GM12892 (cell line): Measurements from ENCODE around the gene SLC35F6. TPM values are rescaled to one million over a fixed set of nuclear protein-coding genes. Genes with fewer than 3 reads are reported as not detected.

ENCODE experiments used
- DNase-seq: peaks from one replicate; pipeline ENCODE4 v3.0.0; 2011; ENCODE audit not compliant: insufficient read length
- FAIRE-seq: peaks from 2 replicates; lab custom pipeline; 2011; peaks lifted over from hg19 to GRCh38; lab: Jason Lieb, UNC
- POLR2A ChIP-seq: IDR thresholded peaks from 2 replicates; pipeline ENCODE4 v1.6.1; 2011; ENCODE audit warnings: low read depth, low read length, control low read depth
- POLR2AphosphoS5 ChIP-seq: IDR thresholded peaks from 2 replicates; pipeline ENCODE4 v1.6.1; 2011; ENCODE audit warnings: low read depth, low read length, control low read depth
- TAF1 ChIP-seq: IDR thresholded peaks from 2 replicates; pipeline ENCODE4 v1.6.1; 2011; ENCODE audit warnings: low read depth, mild to moderate bottlenecking, control low read depth, low read length, borderline replicate concordance
- polyA plus RNA-seq: library from polyadenylated mRNA; unstranded; fragments of >200 nt; gene quantifications from one replicate; pipeline ENCODE4 v1.2.1, GENCODE V29; 2012; ENCODE audit warnings: missing spikeins, inconsistent platforms; ENCODE audit not compliant: missing spikeins

The SLC35F6 gene
- polyA plus RNA-seq = 2.2 TPM

- TF ChIP-seq POLR2A = peak; percentile 82; the same call in 1 of the 2 replicates
- peak; percentile 69; the same call in 1 of the 2 replicates for TF ChIP-seq POLR2AphosphoS5
- TF ChIP-seq TAF1 = 0 out of 2 replicates have a peak, but pooled peaks have one; percentile 28
- peak; percentile 77 for FAIRE-seq
- DNase-seq = peak; percentile 95
These were observed at the start of gene SLC35F6 for GRCh38 chr2:26764078-26764887. Gene SLC35F6, plus strand, starts transcription at chr2:26764284. Its CDS starts 66 bp downstream, at chr2:26764350.

DNA sequence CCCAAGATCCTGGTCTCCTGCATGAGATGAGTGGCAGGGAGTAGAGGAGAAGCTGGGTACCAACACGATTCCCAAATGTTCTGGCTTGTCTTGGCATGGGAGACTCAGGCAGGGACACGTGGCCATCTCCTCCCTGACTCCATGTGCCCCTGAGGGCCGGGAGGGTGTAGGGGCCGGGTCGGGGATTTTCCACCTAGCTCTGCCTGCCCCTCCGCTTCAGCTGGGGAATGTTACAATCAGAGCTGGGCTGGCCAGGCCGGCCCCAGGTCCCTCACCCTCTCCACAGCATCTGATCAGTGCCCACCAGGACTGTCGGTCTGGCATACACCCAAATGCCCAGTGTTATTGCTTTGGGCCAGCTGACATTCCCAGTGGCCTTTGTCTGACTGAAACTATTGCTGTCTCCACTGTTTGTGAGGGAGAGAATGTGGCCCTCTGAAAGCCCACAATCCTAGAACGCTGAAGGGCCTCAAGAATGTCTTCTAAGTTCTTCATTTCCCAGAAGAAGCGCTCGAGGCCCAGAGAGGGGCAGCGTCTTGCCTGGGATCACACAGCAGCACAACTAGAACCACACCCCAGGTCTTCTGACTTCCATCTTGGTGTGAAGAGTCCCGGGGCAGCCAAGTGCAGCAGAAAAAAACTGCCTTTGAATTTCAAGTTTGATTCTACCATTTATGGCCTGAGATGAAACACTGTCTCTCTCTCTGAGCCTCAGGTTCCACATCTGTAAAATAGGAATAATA is 48.4 kb upstream of the SLC35F6 start:
- no peak for FAIRE-seq
- no peak for DNase-seq
- TF ChIP-seq POLR2A (no peak), POLR2AphosphoS5 (no peak), TAF1 (no peak)

GRCh38 chr2:26716340-26716739 is 47.7 kb upstream of the SLC35F6 start:
- DNase-seq (no peak), FAIRE-seq (no peak)
- TF ChIP-seq TAF1 (no peak), POLR2A (no peak), POLR2AphosphoS5 (no peak)

- DNase-seq (no peak), FAIRE-seq (no peak)
- no peak for TF ChIP-seq TAF1
- no peak for TF ChIP-seq POLR2A
- TF ChIP-seq POLR2AphosphoS5 = no peak
These were observed 47.3 kb upstream of the SLC35F6 start for GRCh38 chr2:26716769-26717168.

DNA sequence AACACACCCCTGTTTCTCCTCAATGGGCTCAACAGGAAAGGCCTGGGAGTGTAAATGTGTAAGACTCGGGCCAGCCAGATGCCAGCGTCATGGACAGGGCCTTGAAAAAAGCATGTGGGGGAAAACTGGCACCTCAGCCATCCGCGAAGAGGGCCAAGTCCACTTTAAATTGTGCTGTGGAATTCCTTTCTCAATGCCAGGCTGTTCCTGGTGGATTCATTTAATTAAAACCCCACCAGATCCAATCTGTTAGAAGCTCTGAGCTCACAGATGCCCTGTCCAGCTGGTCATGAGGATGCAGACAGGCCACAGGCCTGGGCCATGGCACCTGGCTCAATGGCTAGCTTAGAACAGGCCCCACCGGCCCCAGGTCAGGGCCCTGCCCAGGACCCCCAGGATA is 46.7 kb upstream of the SLC35F6 start:
- no peak for TF ChIP-seq TAF1
- FAIRE-seq (no peak), DNase-seq (no peak)

DNA sequence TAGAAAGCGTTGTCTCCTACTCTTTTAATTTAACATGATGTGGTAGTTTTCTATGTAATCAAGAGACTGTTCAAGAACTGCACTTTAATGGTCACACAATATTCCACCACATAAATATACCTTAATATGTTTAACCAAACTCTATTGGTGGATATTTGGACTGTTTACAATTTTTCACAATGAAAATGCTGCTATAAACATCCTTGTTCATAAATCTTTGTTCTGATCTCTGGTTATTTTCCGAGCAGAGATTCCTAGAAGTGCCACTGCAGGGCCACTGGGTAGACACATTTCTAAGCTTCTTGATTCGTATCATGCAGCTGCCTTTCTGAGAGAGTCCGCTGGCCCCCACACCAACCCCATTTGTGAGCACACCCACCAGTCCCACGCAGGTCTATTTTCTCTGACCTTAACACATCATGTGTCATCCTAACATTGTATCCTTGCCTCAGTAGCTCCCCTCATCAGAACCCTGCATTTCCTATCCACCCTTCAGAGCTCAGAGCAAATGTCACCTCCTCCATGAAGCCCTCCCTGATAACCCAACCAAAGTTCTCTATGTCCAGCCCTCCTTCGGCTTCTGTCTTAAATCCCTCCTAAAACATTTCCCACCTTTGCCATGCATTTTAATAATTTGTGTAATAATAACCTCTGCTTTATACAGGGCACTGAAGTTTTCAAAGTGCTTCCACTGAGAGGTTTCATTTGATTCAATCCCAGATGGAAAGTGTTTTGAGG is 45.0 kb upstream of the SLC35F6 start:
- no peak for DNase-seq
- no peak for FAIRE-seq
- no peak for TF ChIP-seq POLR2AphosphoS5
- TF ChIP-seq TAF1 = no peak
- TF ChIP-seq POLR2A = no peak

DNA sequence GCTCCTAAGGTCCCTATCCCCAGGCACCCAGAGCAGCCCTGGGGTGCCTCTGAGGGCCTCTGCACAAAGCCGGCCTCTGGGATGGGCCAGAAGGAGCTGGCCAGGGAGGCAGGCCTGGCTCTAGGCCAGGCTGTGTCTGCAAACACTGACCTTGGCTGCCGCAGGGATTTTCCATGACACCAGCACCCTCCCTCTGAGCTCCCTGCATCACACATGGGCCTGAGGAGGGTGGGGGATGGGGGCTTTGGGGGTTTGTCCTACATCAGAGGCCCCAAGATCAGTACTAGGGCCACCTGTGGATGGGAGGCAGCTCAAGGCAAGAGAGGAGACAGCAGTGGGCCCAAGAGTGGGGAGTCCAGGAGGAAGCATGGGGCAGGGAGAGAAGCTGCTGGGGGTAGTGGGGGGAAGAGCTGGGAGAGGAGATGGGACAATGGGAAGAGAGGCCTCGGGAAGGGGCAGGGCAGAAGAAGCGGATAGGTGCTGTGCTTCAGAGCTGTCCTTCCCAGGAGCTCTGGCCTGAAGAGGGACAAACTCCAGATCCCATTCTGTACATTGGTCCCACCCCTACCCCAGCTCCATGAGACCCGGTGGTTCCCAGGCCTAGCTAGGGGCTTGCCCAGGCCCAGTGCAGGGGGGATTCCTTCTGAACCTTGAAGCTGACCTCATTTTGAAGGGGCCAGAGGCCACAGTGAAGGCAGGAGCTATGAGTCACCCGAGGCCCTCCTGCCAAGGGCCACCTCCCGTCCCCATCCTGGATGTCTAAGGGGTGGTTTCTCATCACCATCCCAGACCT is 43.6 kb upstream of the SLC35F6 start:
- TF ChIP-seq POLR2AphosphoS5 (no peak), TAF1 (no peak), POLR2A (no peak)
- DNase-seq = no peak
- FAIRE-seq = no peak

DNA sequence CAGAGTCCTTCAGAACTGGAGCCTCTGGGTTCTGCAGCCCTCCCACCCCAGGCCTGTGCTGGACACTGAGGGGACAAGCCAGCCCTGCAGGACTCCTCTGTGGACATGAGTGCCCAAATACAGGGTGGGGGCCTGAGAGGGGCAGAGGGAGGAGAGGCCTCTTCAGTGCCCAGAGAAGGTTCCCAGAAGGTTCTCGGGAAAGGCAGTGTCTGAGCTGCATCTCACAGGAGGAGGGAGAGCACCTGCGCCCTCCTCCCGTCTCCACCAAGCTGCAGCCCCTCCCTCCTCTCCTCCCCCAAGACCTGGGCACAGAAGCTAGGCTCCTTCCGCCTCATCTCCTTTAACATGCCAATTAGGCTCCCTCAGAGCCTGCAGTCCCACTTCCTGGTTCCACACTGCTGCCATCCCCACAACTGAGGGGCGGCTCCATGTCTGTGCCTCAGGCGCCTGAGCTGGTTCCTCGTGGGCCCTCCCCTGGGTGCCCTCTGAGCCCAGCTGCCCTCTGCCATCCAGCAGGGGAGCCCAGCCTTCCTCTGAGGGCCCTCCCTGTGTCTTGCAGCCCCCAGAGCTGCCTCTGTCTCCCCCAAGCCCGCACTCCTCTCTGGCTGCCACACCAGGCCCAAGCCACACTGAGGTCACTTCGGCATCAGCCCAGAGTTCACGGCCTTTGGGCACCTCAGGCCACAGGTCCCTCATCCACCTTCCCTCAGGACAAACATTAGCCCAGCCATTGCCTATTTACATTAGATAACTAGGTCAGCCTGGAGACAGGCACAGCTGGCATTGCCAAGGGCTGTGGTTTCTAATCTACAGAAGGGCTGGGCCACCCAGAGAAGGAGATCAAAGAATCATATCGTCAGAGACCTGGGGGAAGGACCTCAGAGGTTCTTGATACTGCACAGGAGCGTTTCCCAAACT is 42.7 kb upstream of the SLC35F6 start:
- DNase-seq = no peak
- FAIRE-seq = no peak
- TF ChIP-seq TAF1 (no peak), POLR2A (no peak), POLR2AphosphoS5 (no peak)

DNA sequence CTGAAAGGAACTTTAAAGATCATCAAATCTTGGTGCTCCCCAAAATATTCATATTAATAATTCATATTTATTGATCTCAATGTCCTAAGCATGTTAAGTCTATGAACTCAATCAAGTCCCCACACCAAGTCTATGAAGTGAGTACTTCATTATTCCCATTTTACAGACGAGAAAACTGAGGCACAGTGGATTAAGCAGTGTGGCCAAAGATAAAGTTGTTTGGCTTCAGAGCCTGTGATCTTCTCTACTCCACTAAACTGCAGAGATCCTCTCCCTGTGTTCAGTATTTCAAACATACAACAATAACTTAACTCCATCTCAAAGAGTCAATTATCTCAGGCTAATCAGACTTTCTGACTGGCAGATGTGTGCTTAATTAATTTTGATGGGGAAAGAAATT is 41.8 kb upstream of the SLC35F6 start:
- no peak for DNase-seq
- FAIRE-seq = no peak
- TF ChIP-seq TAF1 (no peak), POLR2A (no peak), POLR2AphosphoS5 (no peak)

- TF ChIP-seq POLR2A = no peak
- no peak for FAIRE-seq
These were observed 41.2 kb upstream of the SLC35F6 start for GRCh38 chr2:26722911-26723310.

More at GRCh38 chr2:26722911-26723310, 41.2 kb upstream of the SLC35F6 start:
- no peak for DNase-seq
